ENCODE results near the gene SPOP.
"Not testable (repeated sequence)": the region's sequence is repeated elsewhere in the genome, so short reads cannot be mapped to it uniquely, and the experiment has no call there.

Gene SPOP

GRCh38 chr17:49570540-49571242, 107.2 kb downstream of the SPOP start:
- TF ChIP-seq ZFX (IDR thresholded peaks at IDR 0.05): no peak
- TF ChIP-seq CTCF (conservative IDR thresholded peaks at IDR 0.05): no peak
- H3K27ac ChIP-seq: no peak overlapping the region

- not testable (repeated sequence) for H3K27ac ChIP-seq
These were observed 109.2 kb downstream of the SPOP start for GRCh38 chr17:49568695-49569047.

GRCh38 chr17:49567871-49568694, 109.8 kb downstream of the SPOP start:
- TF ChIP-seq CTCF (conservative IDR thresholded peaks at IDR 0.05): peak; percentile 97
- TF ChIP-seq ZFX (IDR thresholded peaks at IDR 0.05): no peak
- peak overlapping the region; percentile 53 for H3K27ac ChIP-seq

GRCh38 chr17:49567104-49567521, 110.8 kb downstream of the SPOP start:
- H3K27ac ChIP-seq: no peak overlapping the region
- TF ChIP-seq ZFX (IDR thresholded peaks at IDR 0.05) (no peak), CTCF (conservative IDR thresholded peaks at IDR 0.05) (no peak)

- no peak for TF ChIP-seq ZFX (IDR thresholded peaks at IDR 0.05)
- TF ChIP-seq CTCF (conservative IDR thresholded peaks at IDR 0.05): no peak
- no peak overlapping the region for H3K27ac ChIP-seq
These were observed 111.2 kb downstream of the SPOP start for GRCh38 chr17:49566668-49567071.

- TF ChIP-seq CTCF (conservative IDR thresholded peaks at IDR 0.05): no peak
- no peak for TF ChIP-seq ZFX (IDR thresholded peaks at IDR 0.05)
- peak overlapping the region; percentile 11 for H3K27ac ChIP-seq
These were observed 111.9 kb downstream of the SPOP start for GRCh38 chr17:49565948-49566491.

- no peak overlapping the region for H3K27ac ChIP-seq
- TF ChIP-seq CTCF (conservative IDR thresholded peaks at IDR 0.05) (no peak), ZFX (IDR thresholded peaks at IDR 0.05) (no peak)
These were observed 113.3 kb downstream of the SPOP start for GRCh38 chr17:49564638-49565037.

Data from C4-2B (cell line).